ENCODE measurements around the gene CRMP1.

The CRMP1 gene

GRCh38 chr4:5797866-5798265, 95.0 kb downstream of the CRMP1 start:
- DNase-seq (ENCODE audit: low read depth in 2 of 2) = no peak

DNA sequence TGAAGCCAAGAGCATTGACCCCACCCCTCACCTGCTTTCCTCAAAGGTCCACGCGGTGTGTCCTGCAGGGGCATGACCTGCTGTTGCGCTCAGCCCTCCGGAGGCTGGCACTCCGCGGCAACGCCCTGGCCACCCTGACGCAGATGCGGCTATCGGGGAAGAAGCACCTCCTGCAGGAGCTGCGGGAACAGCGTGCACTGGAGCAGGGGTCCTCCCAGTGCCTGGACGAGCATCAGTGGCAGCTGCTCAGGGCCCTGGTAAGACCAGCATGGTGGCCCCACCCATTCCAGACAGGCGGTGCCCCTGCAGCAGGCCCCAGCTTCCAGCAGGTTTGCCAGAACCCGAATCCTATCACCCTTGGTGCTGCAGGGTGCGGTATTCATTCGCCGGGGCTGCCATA, 95.9 kb downstream of the CRMP1 start:
- no peak for DNase-seq (ENCODE audit: low read depth in 2 of 2)

DNA sequence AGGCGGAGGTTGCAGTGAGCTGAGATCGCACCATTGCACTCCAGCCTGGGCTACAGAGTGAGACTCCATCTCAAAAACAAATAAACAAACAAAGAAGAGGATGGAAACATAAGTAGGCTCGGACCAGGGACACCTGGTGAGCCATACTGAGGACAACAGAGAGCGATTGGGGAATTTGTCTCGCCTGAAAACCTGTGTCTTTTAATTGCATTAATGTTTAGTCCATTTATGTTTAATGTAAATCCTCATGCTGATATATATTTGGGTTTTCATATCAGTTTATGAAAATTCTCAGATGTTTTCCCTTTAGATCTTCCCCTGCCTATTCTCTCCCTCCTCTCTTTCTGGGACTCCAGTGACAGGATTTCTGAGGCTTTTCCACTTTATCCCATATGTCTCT, 97.3 kb downstream of the CRMP1 start:
- DNase-seq (ENCODE audit: low read depth in 2 of 2) = no peak

DNA sequence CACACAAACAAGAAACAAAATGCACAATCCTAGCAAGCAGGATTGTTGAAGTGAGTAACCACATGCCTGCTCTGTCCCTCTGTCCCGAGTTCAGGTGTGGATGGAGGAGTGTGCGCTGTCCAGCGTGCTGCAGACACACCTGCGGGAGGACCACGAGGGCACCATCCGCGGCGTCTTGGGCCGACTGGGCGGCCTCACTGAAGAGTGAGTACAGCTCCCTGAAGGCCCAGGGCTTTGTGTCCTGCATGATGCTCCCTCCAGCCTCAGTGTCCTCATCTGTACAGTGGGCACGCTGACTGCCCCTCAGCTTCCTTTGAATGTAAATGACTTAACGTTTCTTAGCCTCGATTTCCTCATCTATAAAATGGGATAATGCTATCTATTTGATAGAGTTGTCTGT, 99.4 kb downstream of the CRMP1 start:
- no peak for DNase-seq (ENCODE audit: low read depth in 2 of 2)

DNA sequence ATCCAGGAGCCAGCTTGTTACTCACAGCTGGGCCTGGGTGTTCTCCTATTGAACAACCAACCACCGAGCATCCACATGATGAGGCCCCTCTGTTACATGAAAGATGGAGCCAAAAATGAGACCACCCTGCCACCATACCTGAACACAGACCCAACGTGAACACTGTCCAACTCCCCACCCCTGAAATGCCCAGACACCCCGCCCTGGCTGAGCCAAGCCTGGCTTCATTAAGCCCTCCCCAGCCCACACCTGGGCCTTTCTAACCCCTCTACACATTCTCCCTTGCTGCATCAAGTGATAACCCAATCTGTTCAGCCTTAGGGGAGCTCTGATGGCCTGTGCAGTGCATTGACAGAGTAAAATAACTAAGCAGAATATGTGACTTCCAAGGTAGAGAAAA, 101.2 kb downstream of the CRMP1 start:
- DNase-seq (ENCODE audit: low read depth in 2 of 2) = no peak

- DNase-seq (ENCODE audit: low read depth in 2 of 2) = no peak
These were observed 102.4 kb downstream of the CRMP1 start for GRCh38 chr4:5790546-5790857.

DNA sequence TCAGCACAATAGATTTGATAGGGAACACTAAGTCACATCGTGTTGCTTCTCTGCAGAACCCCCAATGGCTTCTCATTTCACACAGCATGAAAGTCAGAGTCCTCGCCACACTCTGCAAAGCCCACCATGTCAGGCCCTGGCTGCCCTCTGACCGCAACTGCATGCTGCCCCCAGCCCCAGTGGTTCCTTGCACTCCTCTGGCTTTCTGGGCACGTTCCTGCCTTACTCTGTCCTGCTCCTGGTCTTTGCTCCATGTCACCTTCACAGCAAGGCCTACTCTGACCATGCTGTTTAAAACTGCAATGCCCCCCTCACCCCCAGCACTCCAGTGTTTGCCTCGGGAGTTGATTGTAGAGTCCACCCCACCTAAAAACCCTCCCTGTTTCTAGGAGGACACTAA, 103.7 kb downstream of the CRMP1 start:
- no peak for DNase-seq (ENCODE audit: low read depth in 2 of 2)

GRCh38 chr4:5788144-5788543, 104.7 kb downstream of the CRMP1 start:
- no peak for DNase-seq (ENCODE audit: low read depth in 2 of 2)

GRCh38 chr4:5787311-5787710, 105.6 kb downstream of the CRMP1 start:
- DNase-seq (ENCODE audit: low read depth in 2 of 2) = no peak

GRCh38 chr4:5785806-5786680, 106.8 kb downstream of the CRMP1 start:
- DNase-seq (ENCODE audit: low read depth in 2 of 2) = no peak

DNA sequence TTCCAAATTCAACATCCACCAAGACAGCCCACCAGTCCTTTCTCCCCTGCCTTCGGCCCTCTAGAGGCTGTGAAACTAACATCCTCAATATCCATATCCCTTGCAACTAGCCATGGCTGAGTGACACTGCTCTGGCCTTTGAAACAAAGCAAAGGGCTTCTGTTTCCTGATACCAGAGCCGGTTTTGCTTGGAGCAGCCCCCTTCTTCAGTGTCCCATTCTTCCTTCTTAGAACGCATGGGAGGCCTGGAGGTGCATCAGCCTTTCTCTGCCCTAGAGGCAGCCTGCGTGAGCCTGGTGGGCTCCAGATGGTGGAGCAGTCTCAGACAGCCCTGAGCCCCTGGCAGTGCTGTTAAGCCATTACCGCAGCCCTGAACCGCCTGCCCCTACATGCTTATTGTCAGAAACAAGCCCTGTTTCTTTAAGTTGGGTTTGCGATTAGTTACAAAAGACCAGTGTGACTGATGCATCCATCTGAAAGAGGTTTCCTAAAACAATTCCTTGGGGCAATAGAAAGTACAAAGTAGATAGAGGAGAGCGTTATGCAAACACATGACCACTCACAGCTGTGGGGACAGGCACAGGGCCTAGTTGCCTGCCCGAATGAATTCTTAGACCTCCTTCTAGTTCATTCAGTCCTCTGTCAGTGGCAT, 107.8 kb downstream of the CRMP1 start:
- DNase-seq (ENCODE audit: low read depth in 2 of 2) = no peak

DNA sequence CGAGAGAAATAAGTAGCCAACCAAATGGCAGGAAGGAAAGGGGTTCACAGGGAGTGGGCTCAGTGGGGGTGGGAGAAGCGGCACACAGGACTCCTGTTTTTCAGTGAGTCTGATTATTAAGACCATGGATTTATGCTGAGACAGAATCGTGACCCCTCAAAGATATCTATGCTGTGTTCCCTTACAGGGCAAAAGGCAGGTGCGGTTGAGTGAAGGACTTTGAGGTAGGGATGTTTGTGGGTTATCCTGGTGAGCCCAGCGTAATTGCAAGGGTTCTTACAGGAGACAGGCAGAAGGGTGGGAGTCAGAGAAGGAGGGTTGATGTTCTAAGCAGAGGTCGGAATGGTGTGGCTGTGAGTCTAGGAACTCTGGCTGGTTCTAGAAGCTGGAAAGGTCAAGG, 108.9 kb downstream of the CRMP1 start:
- no peak for DNase-seq (ENCODE audit: low read depth in 2 of 2)

GRCh38 chr4:5783486-5783885, 109.4 kb downstream of the CRMP1 start:
- no peak for DNase-seq (ENCODE audit: low read depth in 2 of 2)

DNA sequence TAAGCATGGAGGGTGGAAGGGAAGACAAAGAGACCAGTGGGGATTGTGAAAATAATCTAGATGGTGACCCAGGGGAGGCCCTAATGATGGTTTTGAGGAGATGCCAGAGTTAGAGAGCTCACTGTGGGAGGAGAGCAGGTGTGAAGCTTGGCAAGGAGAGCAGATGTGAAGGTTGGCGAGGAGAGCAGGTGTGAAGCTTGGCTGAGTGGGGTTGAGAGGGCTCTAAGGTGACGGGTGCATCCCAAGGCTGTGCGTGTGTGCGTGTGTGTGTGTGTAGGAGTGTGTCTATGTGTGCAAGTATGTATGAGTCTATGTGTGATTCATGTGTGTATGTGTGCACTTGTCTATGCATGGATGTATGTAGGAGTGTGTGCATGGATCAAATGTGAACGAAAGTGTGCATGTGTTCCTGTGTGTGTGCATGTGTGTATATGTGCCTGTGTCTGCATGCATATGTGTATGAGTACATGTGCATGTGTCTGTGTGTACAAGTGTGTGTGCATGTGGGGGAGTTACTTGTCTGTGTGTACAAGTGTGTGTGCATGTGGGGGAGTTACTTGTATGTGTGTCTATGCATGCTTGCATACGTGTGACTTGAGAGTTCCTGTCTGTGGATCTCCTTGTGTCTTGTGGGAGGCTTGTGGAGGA, 109.9 kb downstream of the CRMP1 start:
- no peak for DNase-seq (ENCODE audit: low read depth in 2 of 2)

GRCh38 chr4:5781691-5782090, 111.2 kb downstream of the CRMP1 start:
- no peak for DNase-seq (ENCODE audit: low read depth in 2 of 2)

DNA sequence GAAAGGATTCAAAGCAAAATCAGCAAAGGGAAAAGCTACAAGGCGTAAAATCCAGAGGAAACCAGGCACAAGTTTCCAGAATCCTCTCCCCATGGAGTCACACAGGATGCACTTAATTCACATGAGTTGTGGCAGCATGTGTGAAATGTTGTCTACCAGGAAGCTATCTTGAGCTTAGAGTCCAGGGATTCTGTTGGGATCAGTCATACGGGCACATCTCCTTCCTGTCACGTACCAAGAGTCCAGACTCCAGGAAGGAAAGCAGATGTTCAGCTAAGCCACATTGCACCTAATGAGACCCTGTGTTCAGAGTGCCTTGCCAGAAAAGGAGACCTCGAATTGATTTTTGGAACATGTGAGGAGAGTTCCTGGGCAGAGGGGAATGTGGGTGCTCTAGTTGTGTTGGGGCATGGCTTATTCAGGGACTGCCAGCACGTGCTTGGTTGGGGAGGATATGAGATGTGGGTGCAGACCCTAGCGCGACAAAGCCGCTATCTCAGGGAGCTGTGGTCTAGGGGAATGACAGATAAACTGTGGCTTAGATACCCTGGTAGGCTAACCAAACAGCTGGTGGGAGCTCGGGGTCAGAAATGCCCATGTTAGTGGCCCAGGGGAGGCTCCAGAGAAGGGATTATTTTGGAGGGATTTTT, 111.9 kb downstream of the CRMP1 start:
- no peak for DNase-seq (ENCODE audit: low read depth in 2 of 2)

DNA sequence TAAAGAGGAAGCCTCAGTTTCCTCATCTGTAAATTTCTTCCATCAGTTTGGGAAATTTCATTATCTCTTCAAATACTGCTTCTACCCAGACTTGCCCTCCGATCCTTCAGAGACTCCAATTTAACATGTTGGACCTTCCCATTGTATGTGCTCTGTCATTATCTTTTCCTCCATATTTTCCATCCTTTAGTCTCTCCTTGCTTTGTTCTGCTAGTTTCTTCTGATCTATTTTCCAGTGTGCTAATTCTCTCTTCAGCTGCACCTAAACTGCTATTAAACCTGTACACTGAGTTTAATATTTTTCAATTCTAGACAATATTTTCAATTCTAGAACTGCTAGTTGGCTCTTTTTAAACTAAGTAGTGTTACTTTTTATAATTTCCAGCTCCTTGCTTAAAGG, 116.4 kb downstream of the CRMP1 start:
- no peak for DNase-seq (ENCODE audit: low read depth in 2 of 2)

GRCh38 chr4:5774416-5775036, 118.4 kb downstream of the CRMP1 start:
- DNase-seq (ENCODE audit: low read depth in 2 of 2) = no peak

GRCh38 chr4:5773271-5773555, 119.7 kb downstream of the CRMP1 start:
- DNase-seq (ENCODE audit: low read depth in 2 of 2) = no peak

- no peak for DNase-seq (ENCODE audit: low read depth in 2 of 2)
These were observed 120.2 kb downstream of the CRMP1 start for GRCh38 chr4:5772528-5773270.

All from stimulated activated CD8-positive, alpha-beta memory T cell treated with anti-CD3 and anti-CD28 coated beads, Interleukin-7, amount 100 ng/mL, for 4 hours (primary cell).